ENCODE results near the gene RAPSN.

- TF ChIP-seq POLR2AphosphoS5 (IDR thresholded peaks at IDR 0.05) (no peak), CTCF (IDR thresholded peaks at IDR 0.05; ENCODE audit: poor library complexity, severe bottlenecking) (no peak), REST (IDR thresholded peaks at IDR 0.05; ENCODE audit: borderline replicate concordance) (no peak), EP300 (conservative IDR thresholded peaks at IDR 0.05; ENCODE audit: poor library complexity, severe bottlenecking) (no peak), EZH2 (IDR thresholded peaks at IDR 0.05; ENCODE audit: borderline replicate concordance, insufficient read depth, low read length, poor library complexity, severe bottlenecking) (no peak), RAD21 (conservative IDR thresholded peaks at IDR 0.05) (no peak), SMC3 (conservative IDR thresholded peaks at IDR 0.05; ENCODE audit: poor library complexity) (no peak)
Observed at GRCh38 chr11:47483457-47483856, 34.5 kb upstream of the RAPSN start.

All from neural cell (in vitro differentiated cells).